K562 (cell line): ENCODE data around the gene EIF4E3. TPM values are rescaled to one million over a fixed set of nuclear protein-coding genes. Genes with fewer than 3 reads are reported as not detected.

ENCODE experiments used
- ATAC-seq: fragments of 200-7000 bp; cut with Tn5 transposase; 3 replicates; pipeline ENCODE4 v1.9.1; 2020; ENCODE audit warnings: moderate library complexity
- BruUV-seq: library from RNA; stranded (reverse); fragments of 400-500 nt; replicated peaks from 2 replicates; lab custom pipeline; 2021; lab: Mats Ljungman, UMichigan
- CTCF ChIA-PET: fragments of 300-600 bp; formaldehyde crosslinking; extraction: SDS; loops from one replicate; lab custom pipeline; 2021; ENCODE audit warnings: low intra/inter-chr PET ratio; lab: Yijun Ruan, JAX
- POLR2A ChIA-PET: fragments of 300-600, 350-650 bp; sonication (Branson Sonifier 250); formaldehyde crosslinking; extraction: SDS; loops from one replicate; lab custom pipeline; 2021; ENCODE audit warnings: antibody characterized with exemption, inconsistent platforms; lab: Yijun Ruan, JAX
- DNase-seq, 4 experiments: peaks; one replicate each; pipeline versions ENCODE4 v3.0.0 to v3.0.0-alpha.2; 2011 to 2018; ENCODE audit warnings: low spot score in 3 of 4, mixed read lengths in 3 of 4; ENCODE audit errors: extremely low read depth in 1 of 4
- FAIRE-seq: peaks from 2 replicates; lab custom pipeline; 2011; peaks lifted over from hg19 to GRCh38; lab: Jason Lieb, UNC
- H2AFZ ChIP-seq: 2 replicates; pipeline ENCODE4 v1.6.0; 2011; ENCODE audit warnings: low read depth, low read length, control low read depth, inconsistent platforms
- H3K27ac ChIP-seq: fragments of 200-600 bp; 3 replicates; pipeline ENCODE4 v1.8.0; 2011; ENCODE audit warnings: low read depth, mild to moderate bottlenecking, control low read depth, inconsistent platforms, low read length, moderate library complexity, mixed read lengths; ENCODE audit errors: extremely low read depth
- H3K27me3 ChIP-seq, 2 experiments: fragments of 300-600 bp in 1 of 2; 2 replicates in 1 of 2; 3 replicates in 1 of 2; pipeline versions ENCODE4 v1.6.0 to v1.8.0; 2011; ENCODE audit warnings: inconsistent platforms in 2 of 2, low read length in 2 of 2, mild to moderate bottlenecking in 1 of 2, mixed read lengths in 1 of 2, moderate library complexity in 1 of 2; ENCODE audit not compliant: control insufficient read depth in 2 of 2, insufficient read depth in 2 of 2
- H3K36me3 ChIP-seq: fragments of 300-600 bp; 3 replicates; pipeline ENCODE4 v1.8.0; 2011; ENCODE audit warnings: mild to moderate bottlenecking, low read length, inconsistent platforms; ENCODE audit not compliant: control insufficient read depth, insufficient read depth
- H3K4me1 ChIP-seq, 2 experiments: fragments of 200-600 bp in 1 of 2; replicated peaks in 1 of 2; 2 replicates in 1 of 2; 3 replicates in 1 of 2; pipeline versions ENCODE4 v1.5.1 to v1.8.0; 2011; ENCODE audit warnings: inconsistent platforms in 2 of 2, low read length in 2 of 2, mild to moderate bottlenecking in 1 of 2, mixed read lengths in 1 of 2, moderate library complexity in 1 of 2; ENCODE audit not compliant: control insufficient read depth in 2 of 2, insufficient read depth in 2 of 2
- H3K4me2 ChIP-seq: 2 replicates; pipeline ENCODE4 v1.6.1; 2011; ENCODE audit warnings: low read length, control low read depth, inconsistent platforms, mixed read lengths; ENCODE audit not compliant: insufficient read depth
- H3K4me3 ChIP-seq: fragments of 200-600 bp; sonication (generic), shearing (Covaris generic); 2 replicates; pipeline ENCODE4 v1.5.1; 2016; ENCODE audit warnings: control low read depth, inconsistent platforms
- H3K79me2 ChIP-seq: fragments of 200-600 bp; 3 replicates; pipeline ENCODE4 v1.8.0; 2011; ENCODE audit warnings: low read length, inconsistent platforms; ENCODE audit not compliant: control insufficient read depth, insufficient read depth
- H3K9ac ChIP-seq, 2 experiments: 2 replicates each; pipeline versions ENCODE4 v1.6.0 to v1.6.1; 2011; ENCODE audit warnings: low read depth in 2 of 2, low read length in 2 of 2, control low read depth in 1 of 2, inconsistent platforms in 1 of 2, mild to moderate bottlenecking in 1 of 2, mixed read lengths in 1 of 2; ENCODE audit not compliant: insufficient read depth in 1 of 2
- H3K9me1 ChIP-seq: one replicate; pipeline ENCODE4 v1.6.0; 2011; ENCODE audit warnings: inconsistent platforms, mild to moderate bottlenecking, low read length, moderate library complexity; ENCODE audit not compliant: control insufficient read depth, insufficient read depth
- H3K9me3 ChIP-seq: replicated peaks from 2 replicates; pipeline ENCODE4 v1.5.1; 2011; ENCODE audit warnings: low read depth, low read length, inconsistent platforms; ENCODE audit not compliant: control insufficient read depth, insufficient read depth
- H4K20me1 ChIP-seq: replicated peaks from 2 replicates; pipeline ENCODE4 v1.6.1; 2011; ENCODE audit warnings: low read length, inconsistent platforms, mixed read lengths; ENCODE audit not compliant: control insufficient read depth, insufficient read depth
- CCAR2 ChIP-seq: fragments of 200-400 bp; formaldehyde crosslinking; IDR thresholded peaks from 2 replicates; pipeline ENCODE4 v1.6.1; 2017; ENCODE audit warnings: mild to moderate bottlenecking, low read depth, low read length
- CTBP1 ChIP-seq: fragments of 450-650 bp; IDR thresholded peaks from 2 replicates; pipeline ENCODE4 v1.6.1; 2016; ENCODE audit warnings: borderline replicate concordance
- DMBX1 ChIP-seq: fragments of 250-450 bp; sonication (Bioruptor Pico); IDR thresholded peaks from 2 replicates; pipeline ENCODE4 v1.8.0; 2022; ENCODE audit warnings: inconsistent platforms, mild to moderate bottlenecking, moderate library complexity, borderline replicate concordance
- EP400 ChIP-seq: fragments of 450-650 bp; IDR thresholded peaks from 2 replicates; pipeline ENCODE4 v1.6.1; 2017; ENCODE audit warnings: antibody characterized with exemption, mild to moderate bottlenecking, moderate library complexity
- KLF10 ChIP-seq: fragments of 250-450 bp; sonication (Bioruptor Pico); IDR thresholded peaks from 2 replicates; pipeline ENCODE4 v1.6.1; 2021; ENCODE audit warnings: matching md5 sums
- NBN ChIP-seq: fragments of 450-650 bp; IDR thresholded peaks from 2 replicates; pipeline ENCODE4 v1.6.1; 2016; ENCODE audit warnings: low read depth, mild to moderate bottlenecking
- NFE2L1 ChIP-seq: fragments of 450-650 bp; IDR thresholded peaks from 2 replicates; pipeline ENCODE4 v1.6.1; 2016; ENCODE audit warnings: missing genetic modification characterization, low read depth, mild to moderate bottlenecking, missing compliant biosample characterization, moderate library complexity, borderline replicate concordance
- NONO ChIP-seq, 2 experiments: fragments of 200-400 bp in 1 of 2; fragments of 450-650 bp in 1 of 2; formaldehyde crosslinking in 1 of 2; IDR thresholded peaks; 2 replicates each; pipeline ENCODE4 v1.6.1; 2017; ENCODE audit warnings: low read depth in 2 of 2, mild to moderate bottlenecking in 2 of 2, moderate library complexity in 2 of 2, low read length in 1 of 2
- POLR3A ChIP-seq: IDR thresholded peaks from 2 replicates; pipeline ENCODE4 v1.6.1; 2011; ENCODE audit warnings: borderline replicate concordance, mild to moderate bottlenecking, moderate library complexity; ENCODE audit not compliant: insufficient read length, insufficient read depth; ENCODE audit errors: extremely low read depth
- RERE ChIP-seq: sonication (generic); formaldehyde crosslinking; IDR thresholded peaks from 2 replicates; pipeline ENCODE4 v1.8.0; 2023; ENCODE audit warnings: missing genetic modification reagents, mild to moderate bottlenecking, borderline replicate concordance
- SIRT6 ChIP-seq: IDR thresholded peaks from one replicate; pipeline ENCODE4 v1.6.1; 2012; ENCODE audit warnings: low read depth, mild to moderate bottlenecking, control low read depth, inconsistent platforms, low read length, moderate library complexity
- ZNF583 ChIP-seq: fragments of 250-450 bp; sonication (Bioruptor Pico); IDR thresholded peaks from 2 replicates; pipeline ENCODE4 v1.4.0; 2020
- WGBS: fragments of 100-300 bp; shearing (Covaris generic); methylation state at CpG from one replicate; pipeline ENCODE4 v1.1.6; 2016; ENCODE audit warnings: low coverage, mixed read lengths; ENCODE audit not compliant: insufficient coverage; ENCODE audit errors: missing lambda C conversion rate; 5-methylcytosine and 5-hydroxymethylcytosine counted together
- in situ Hi-C: fragments of 300-500 bp; cut with MboI; formaldehyde crosslinking; loops from 4 replicates; pipeline ENCODE4 v1.15.0; 2018; ENCODE audit warnings: inconsistent platforms, mixed read lengths
- intact Hi-C: fragments of 100-400 bp; cut with micrococcal nuclease; formaldehyde crosslinking; loops from 2 replicates; pipeline ENCODE4 v1.14.2; 2022
- polyA plus RNA-seq, 8 experiments: library from polyadenylated mRNA; depleted of rRNA in 4 of 8; stranded (reverse) in 5 of 8; unstranded in 3 of 8; fragments of >200 nt; fragmentation: Nextera tagmentation in 2 of 8; fragmentation: Illumina TruSeq in 1 of 8; extraction: Ambion mirVana in 2 of 8; extraction: Trizol in 1 of 8; gene quantifications; 2 replicates each; pipeline versions ENCODE4 v1.2.1 to v1.2.3, GENCODE V29; 2011 to 2014; ENCODE audit warnings: inconsistent platforms in 1 of 8, missing spikeins in 1 of 8
- total RNA-seq, 7 experiments: library from RNA; depleted of rRNA in 6 of 7; stranded (reverse); fragments of >200 nt in 6 of 7; fragmentation: Illumina TruSeq in 2 of 7; extraction: Trizol in 2 of 7; gene quantifications; 2 replicates each; pipeline versions ENCODE4 v1.2.1 to v1.2.3, GENCODE V29; 2011 to 2021; ENCODE audit warnings: low replicate concordance in 1 of 7
- TF ChIP-seq, protein P1 (sequence below): conservative IDR thresholded peaks from 2 replicates; pipeline ENCODE4 v1.6.1; 2011; ENCODE audit warnings: low read depth, mild to moderate bottlenecking, low read length; ENCODE audit not compliant: control insufficient read depth
- TF ChIP-seq, protein P2 (sequence below): fragments of 450-650 bp; formaldehyde crosslinking; IDR thresholded peaks from 2 replicates; pipeline ENCODE4 v1.4.0; 2020; ENCODE audit warnings: mild to moderate bottlenecking, mixed read lengths

Gene EIF4E3
- total and polyA plus RNA-seq, 9 of the 15 experiments (the other 6 are each of a cell fraction or from before 2014, with no cell fraction given) = 0.18 to 2.5 (median 1.1) TPM

DNA sequence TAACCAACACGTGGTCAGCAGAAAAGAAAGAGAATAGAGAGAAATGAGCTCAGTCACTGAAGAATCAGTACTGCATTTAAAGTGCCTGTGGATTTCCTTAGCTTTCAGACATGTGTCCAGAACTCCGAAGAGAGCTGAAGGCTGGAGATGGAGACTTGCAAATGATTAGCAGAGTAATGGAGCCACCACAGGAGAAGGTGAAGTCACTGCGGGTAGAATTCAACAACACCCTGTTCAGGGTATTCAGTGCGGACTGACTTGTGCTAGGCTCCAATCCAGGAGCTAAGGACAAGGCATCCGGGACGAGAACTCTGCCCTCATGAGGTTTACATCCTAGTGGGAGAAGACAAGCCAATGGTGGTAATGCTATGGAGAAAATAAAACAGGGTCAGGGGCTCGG, 4.2 kb downstream of the EIF4E3 start:
- peaks cover 0 to 11% of the 10 kb centered on the region in 2 experiments; a peak in 3 of 5 replicates for H3K4me1 ChIP-seq
- peaks cover 12 to 27% of the 10 kb centered on the region in 2 experiments for H3K27me3 ChIP-seq
- H4K20me1 ChIP-seq = no peaks in the 10 kb centered on the region
- no peak overlapping the region for H3K4me2 ChIP-seq
- DNase-seq (no peak), ATAC-seq (no peak), FAIRE-seq (no peak)
- H3K36me3 ChIP-seq = no peaks in the 10 kb centered on the region
- ChIA-PET CTCF (no interaction called here), POLR2A (no interaction called here)
- intact Hi-C loops = no loop called here
- H2AFZ ChIP-seq = no peak overlapping the region
- BruUV-seq = no TSS peak
- H3K79me2 ChIP-seq = no peaks in the 10 kb centered on the region
- H3K27ac ChIP-seq = no peak overlapping the region
- no peaks in the 10 kb centered on the region for H3K9me1 ChIP-seq
- in situ Hi-C loops = loop anchor here (25.0 kb wide), 1 partner anchor 1366 kb away; no protein-coding TSS in a partner anchor
- H3K9ac ChIP-seq = no peak overlapping the region
- 9% methylated on average over 7 of the region's 7 CpGs for WGBS
- H3K4me3 ChIP-seq = no peak overlapping the region
- no peaks in the 10 kb centered on the region for H3K9me3 ChIP-seq
- TF ChIP-seq RERE (CRISPR knock-in tag) (no peak), NONO (IDR thresholded peaks at IDR 0.05; ENCODE audit: low read depth in 2 of 2, low read length in 1 of 2) (no peak), POLR3A (no peak), CTBP1 (no peak), EP400 (no peak), ZNF583 (CRISPR knock-in tag) (no peak), SIRT6 (no peak), NFE2L1 (no peak), KLF10 (CRISPR knock-in tag) (no peak), NBN (no peak), DMBX1 (CRISPR knock-in tag) (no peak), CCAR2 (no peak)
- TF ChIP-seq, protein P1, sequence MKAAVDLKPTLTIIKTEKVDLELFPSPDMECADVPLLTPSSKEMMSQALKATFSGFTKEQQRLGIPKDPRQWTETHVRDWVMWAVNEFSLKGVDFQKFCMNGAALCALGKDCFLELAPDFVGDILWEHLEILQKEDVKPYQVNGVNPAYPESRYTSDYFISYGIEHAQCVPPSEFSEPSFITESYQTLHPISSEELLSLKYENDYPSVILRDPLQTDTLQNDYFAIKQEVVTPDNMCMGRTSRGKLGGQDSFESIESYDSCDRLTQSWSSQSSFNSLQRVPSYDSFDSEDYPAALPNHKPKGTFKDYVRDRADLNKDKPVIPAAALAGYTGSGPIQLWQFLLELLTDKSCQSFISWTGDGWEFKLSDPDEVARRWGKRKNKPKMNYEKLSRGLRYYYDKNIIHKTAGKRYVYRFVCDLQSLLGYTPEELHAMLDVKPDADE = no peak
- TF ChIP-seq, protein P2, sequence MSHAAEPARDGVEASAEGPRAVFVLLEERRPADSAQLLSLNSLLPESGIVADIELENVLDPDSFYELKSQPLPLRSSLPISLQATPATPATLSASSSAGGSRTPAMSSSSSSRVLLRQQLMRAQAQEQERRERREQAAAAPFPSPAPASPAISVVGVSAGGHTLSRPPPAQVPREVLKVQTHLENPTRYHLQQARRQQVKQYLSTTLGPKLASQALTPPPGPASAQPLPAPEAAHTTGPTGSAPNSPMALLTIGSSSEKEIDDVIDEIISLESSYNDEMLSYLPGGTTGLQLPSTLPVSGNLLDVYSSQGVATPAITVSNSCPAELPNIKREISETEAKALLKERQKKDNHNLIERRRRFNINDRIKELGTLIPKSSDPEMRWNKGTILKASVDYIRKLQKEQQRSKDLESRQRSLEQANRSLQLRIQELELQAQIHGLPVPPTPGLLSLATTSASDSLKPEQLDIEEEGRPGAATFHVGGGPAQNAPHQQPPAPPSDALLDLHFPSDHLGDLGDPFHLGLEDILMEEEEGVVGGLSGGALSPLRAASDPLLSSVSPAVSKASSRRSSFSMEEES (CRISPR knock-in tag) = no peak
